HG02678 (cell line): ENCODE results near the gene NDUFB6.
"Not testable (repeated sequence)": the region's sequence is repeated elsewhere in the genome, so short reads cannot be mapped to it uniquely, and the experiment has no call there.

Experiments
- ATAC-seq: cut with Tn5 transposase; IDR thresholded peaks from one replicate; pipeline ENCODE4 v1.9.1; 2021; ENCODE audit warnings: mild to moderate bottlenecking, moderate library complexity; ENCODE audit not compliant: unreplicated experiment

The NDUFB6 gene

GRCh38 chr9:32572900-32573523 lies at the start of gene NDUFB6:
Gene NDUFB6, minus strand, starts transcription at chr9:32573159. Its CDS starts 99 bp downstream, at chr9:32573060.
- peak; percentile 85 for ATAC-seq

- no peak for ATAC-seq
These were observed 45.3 kb upstream of the NDUFB6 start for GRCh38 chr9:32618261-32618660.

- ATAC-seq: no peak
These were observed 33.9 kb upstream of the NDUFB6 start for GRCh38 chr9:32606811-32607210.

GRCh38 chr9:32603914-32604852 lies 31.2 kb upstream of the NDUFB6 start:
- ATAC-seq: peak; percentile 90

GRCh38 chr9:32599021-32599420 lies 26.1 kb upstream of the NDUFB6 start:
- not testable (repeated sequence) for ATAC-seq

- no peak for ATAC-seq
These were observed 24.0 kb upstream of the NDUFB6 start for GRCh38 chr9:32596936-32597335.

GRCh38 chr9:32596096-32596865 lies 23.3 kb upstream of the NDUFB6 start:
- no peak for ATAC-seq

- ATAC-seq: no peak
These were observed 17.9 kb upstream of the NDUFB6 start for GRCh38 chr9:32590898-32591297.

- ATAC-seq: no peak
These were observed 17.5 kb upstream of the NDUFB6 start for GRCh38 chr9:32590476-32590875.

- ATAC-seq: peak; percentile 77
These were observed 16.2 kb upstream of the NDUFB6 start for GRCh38 chr9:32589083-32589723.

- ATAC-seq: no peak
These were observed 14.9 kb upstream of the NDUFB6 start for GRCh38 chr9:32587901-32588300.

- ATAC-seq: no peak
These were observed 11.8 kb upstream of the NDUFB6 start for GRCh38 chr9:32584784-32585183.

GRCh38 chr9:32581512-32582143 lies 8.7 kb upstream of the NDUFB6 start:
- no peak for ATAC-seq

GRCh38 chr9:32580631-32581300 lies 7.8 kb upstream of the NDUFB6 start:
- ATAC-seq: no peak

- peak; percentile 57 for ATAC-seq
These were observed 6.9 kb upstream of the NDUFB6 start for GRCh38 chr9:32579706-32580331.

- no peak for ATAC-seq
These were observed 6.0 kb upstream of the NDUFB6 start for GRCh38 chr9:32578976-32579375.

- ATAC-seq: peak; percentile 30
These were observed 4.4 kb upstream of the NDUFB6 start for GRCh38 chr9:32577316-32577715.

GRCh38 chr9:32574858-32575257 lies 1.9 kb upstream of the NDUFB6 start:
- no peak for ATAC-seq

GRCh38 chr9:32573821-32574220 lies 862 bp upstream of the NDUFB6 start:
- no peak for ATAC-seq
